Stimulated activated CD4-positive, alpha-beta T cell treated with anti-CD3 and anti-CD28 coated beads, Interleukin-1b, Interleukin-23, amount 100 ng/mL, for 1 hour (primary cell): ENCODE data around the gene OAF.
"Not testable (repeated sequence)": the region's sequence is repeated elsewhere in the genome, so short reads cannot be mapped to it uniquely, and the experiment has no call there.

ENCODE experiments used
- DNase-seq, 2 donors: peaks; one replicate each; pipeline ENCODE4 v3.0.0-alpha.2; 2020; ENCODE audit warnings: low read depth in 2 of 2

The OAF gene

GRCh38 chr11:120241277-120241676 is 30.4 kb downstream of the OAF start:
- no peak for DNase-seq

- DNase-seq = no peak
These were observed 32.4 kb downstream of the OAF start for GRCh38 chr11:120243221-120243620.

- no peak for DNase-seq
These were observed 33.9 kb downstream of the OAF start for GRCh38 chr11:120244476-120245365.

GRCh38 chr11:120245434-120245833 is 34.6 kb downstream of the OAF start:
- no peak for DNase-seq

GRCh38 chr11:120248551-120249278 is 37.9 kb downstream of the OAF start:
- no peak for DNase-seq

GRCh38 chr11:120249279-120250262 is 38.7 kb downstream of the OAF start:
- DNase-seq = no peak

GRCh38 chr11:120253377-120253776 is 42.5 kb downstream of the OAF start:
- not testable (repeated sequence) for DNase-seq

GRCh38 chr11:120254788-120255518 is 44.1 kb downstream of the OAF start:
- no peak for DNase-seq

- no peak for DNase-seq
These were observed 44.7 kb downstream of the OAF start for GRCh38 chr11:120255519-120255866.

GRCh38 chr11:120256178-120256577 is 45.3 kb downstream of the OAF start:
- DNase-seq = no peak

GRCh38 chr11:120256779-120257178 is 45.9 kb downstream of the OAF start:
- DNase-seq = no peak

- DNase-seq = no peak
These were observed 46.5 kb downstream of the OAF start for GRCh38 chr11:120257346-120257745.

GRCh38 chr11:120258661-120259060 is 47.8 kb downstream of the OAF start:
- DNase-seq = no peak

GRCh38 chr11:120259241-120259640 is 48.4 kb downstream of the OAF start:
- DNase-seq = no peak

- no peak for DNase-seq
These were observed 49.2 kb downstream of the OAF start for GRCh38 chr11:120259988-120260565.

GRCh38 chr11:120260616-120261015 is 49.8 kb downstream of the OAF start:
- DNase-seq = no peak

- DNase-seq = no peak
These were observed 50.5 kb downstream of the OAF start for GRCh38 chr11:120261321-120261720.

- DNase-seq = no peak
These were observed 51.1 kb downstream of the OAF start for GRCh38 chr11:120261931-120262330.

GRCh38 chr11:120267319-120267718 is 56.5 kb downstream of the OAF start:
- no peak for DNase-seq

GRCh38 chr11:120268686-120269085 is 57.9 kb downstream of the OAF start:
- no peak for DNase-seq

GRCh38 chr11:120270386-120270785 is 59.6 kb downstream of the OAF start:
- no peak for DNase-seq
